OCI-LY3 (cell line): ENCODE measurements around the gene BEST1.

ENCODE experiments used
- H2AFZ ChIP-seq: fragments of 200-600, 300-600 bp; shearing (Covaris generic); 2 replicates; pipeline ENCODE4 v1.6.0; 2014; ENCODE audit warnings: antibody characterized with exemption, low read depth, low read length
- H3K27ac ChIP-seq: fragments of 200-600, 300-600 bp; sonication (generic); 2 replicates; pipeline ENCODE4 v1.5.1; 2014; ENCODE audit warnings: mild to moderate bottlenecking, low read length, moderate library complexity, mixed read lengths
- H3K27me3 ChIP-seq: fragments of 200-600, 300-600 bp; sonication (generic); 2 replicates; pipeline ENCODE4 v1.6.1; 2014; ENCODE audit warnings: low read depth, low read length, mixed read lengths
- H3K36me3 ChIP-seq: fragments of 200-600, 300-600 bp; sonication (generic); replicated peaks from 2 replicates; pipeline ENCODE3; 2014; ENCODE audit warnings: low read depth, low read length, mixed read lengths
- H3K4me1 ChIP-seq: fragments of 300-600, 200-600 bp; sonication (generic); 2 replicates; pipeline ENCODE4 v1.6.1; 2014; ENCODE audit warnings: low read length, mixed read lengths
- H3K4me2 ChIP-seq: fragments of 200-600, 300-600 bp; sonication (generic); 2 replicates; pipeline ENCODE4 v1.6.1; 2014; ENCODE audit warnings: low read length, mixed read lengths
- H3K4me3 ChIP-seq: fragments of 300-600, 200-600 bp; sonication (generic); 2 replicates; pipeline ENCODE4 v1.5.1; 2014; ENCODE audit warnings: antibody characterized with exemption, mild to moderate bottlenecking, low read length, moderate library complexity
- H3K79me2 ChIP-seq: fragments of 300-600, 200-600 bp; shearing (Covaris generic); 2 replicates; pipeline ENCODE4 v1.6.1; 2014; ENCODE audit warnings: mild to moderate bottlenecking, low read length, mixed read lengths
- H3K9ac ChIP-seq: fragments of 300-600, 200-600 bp; shearing (Covaris generic); 2 replicates; pipeline ENCODE4 v1.6.0; 2014; ENCODE audit warnings: mild to moderate bottlenecking, low read length, moderate library complexity
- H3K9me3 ChIP-seq: fragments of 200-600, 300-600 bp; shearing (Covaris generic); 2 replicates; pipeline ENCODE4 v1.6.1; 2014; ENCODE audit warnings: low read length, mixed read lengths; ENCODE audit not compliant: insufficient read depth
- H4K20me1 ChIP-seq: fragments of 200-600, 300-600 bp; sonication (generic); 2 replicates; pipeline ENCODE4 v1.6.1; 2016; ENCODE audit warnings: low read length, mixed read lengths; ENCODE audit not compliant: insufficient read depth
- CTCF ChIP-seq: fragments of 200-600, 300-600 bp; sonication (generic); IDR thresholded peaks from 2 replicates; pipeline ENCODE4 v1.5.1; 2014; ENCODE audit warnings: antibody characterized with exemption, low read length, low read depth
- EZH2phosphoT487 ChIP-seq: fragments of 200-600 bp; shearing (Covaris generic); IDR thresholded peaks from 2 replicates; pipeline ENCODE4 v1.6.1; 2018; ENCODE audit warnings: antibody characterized with exemption, mixed run types, low read depth

BEST1 gene

GRCh38 chr11:61904539-61905048, 45.6 kb upstream of the BEST1 start:
- H2AFZ ChIP-seq, result no peak overlapping the region
- H3K79me2 ChIP-seq, result no peaks in the 10 kb centered on the region
- no peaks in the 10 kb centered on the region for H3K27me3 ChIP-seq
- TF ChIP-seq EZH2phosphoT487 (no peak), CTCF (no peak)
- H3K4me1 ChIP-seq, result no peaks in the 10 kb centered on the region
- no peaks in the 10 kb centered on the region for H3K36me3 ChIP-seq
- H3K9me3 ChIP-seq, result no peaks in the 10 kb centered on the region
- H3K27ac ChIP-seq, result no peak overlapping the region
- no peak overlapping the region for H3K4me2 ChIP-seq
- no peak overlapping the region for H3K4me3 ChIP-seq
- no peak overlapping the region for H3K9ac ChIP-seq
- no peaks in the 10 kb centered on the region for H4K20me1 ChIP-seq

GRCh38 chr11:61905067-61905696, 45.0 kb upstream of the BEST1 start:
- no peak overlapping the region for H3K27ac ChIP-seq
- no peak overlapping the region for H3K4me2 ChIP-seq
- no peaks in the 10 kb centered on the region for H3K36me3 ChIP-seq
- no peaks in the 10 kb centered on the region for H3K79me2 ChIP-seq
- H3K27me3 ChIP-seq, result no peaks in the 10 kb centered on the region
- H2AFZ ChIP-seq, result no peak overlapping the region
- TF ChIP-seq EZH2phosphoT487 (no peak), CTCF (no peak)
- no peak overlapping the region for H3K4me3 ChIP-seq
- H4K20me1 ChIP-seq, result no peaks in the 10 kb centered on the region
- no peaks in the 10 kb centered on the region for H3K4me1 ChIP-seq
- H3K9me3 ChIP-seq, result no peaks in the 10 kb centered on the region
- H3K9ac ChIP-seq, result no peak overlapping the region

DNA sequence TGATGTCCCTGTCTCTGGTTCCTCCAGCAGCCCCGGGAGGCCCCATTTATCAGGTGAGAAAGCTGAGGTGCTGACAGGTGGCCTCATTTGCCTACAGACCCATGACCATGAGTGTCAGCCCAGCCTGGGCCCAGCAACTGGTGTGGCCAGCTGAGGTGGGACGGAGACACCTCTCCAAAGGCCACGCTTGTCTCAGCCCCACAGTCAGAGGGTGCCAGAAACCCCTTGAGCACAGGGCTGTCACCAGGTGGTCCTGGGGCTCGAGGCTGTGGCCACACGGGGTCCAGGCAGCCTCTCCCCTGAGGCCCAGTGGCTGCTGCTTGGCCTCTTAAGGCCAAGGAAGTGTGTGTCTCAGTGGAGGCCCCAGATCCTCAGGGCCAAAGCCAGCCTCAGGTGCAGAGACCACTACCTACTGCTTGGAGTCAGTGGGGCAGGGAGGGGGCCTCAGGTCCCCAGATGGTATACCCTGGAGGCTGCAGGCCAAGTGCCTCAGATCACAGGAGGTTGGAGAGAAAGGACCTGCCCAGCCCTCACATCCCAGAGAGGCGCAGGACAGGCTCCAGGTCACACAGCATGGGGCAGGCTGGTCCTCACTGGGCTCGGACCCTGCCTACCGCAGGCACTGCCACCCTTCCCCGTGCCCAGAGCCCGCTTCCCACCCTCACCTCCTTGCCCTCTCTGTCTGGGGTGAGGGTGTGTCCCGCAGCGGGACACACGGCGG, 44.2 kb upstream of the BEST1 start:
- no peaks in the 10 kb centered on the region for H3K9me3 ChIP-seq
- H3K4me2 ChIP-seq, result no peak overlapping the region
- H2AFZ ChIP-seq, result no peak overlapping the region
- H3K79me2 ChIP-seq, result no peaks in the 10 kb centered on the region
- no peak overlapping the region for H3K4me3 ChIP-seq
- H3K9ac ChIP-seq, result no peak overlapping the region
- H3K4me1 ChIP-seq, result no peaks in the 10 kb centered on the region
- H3K27me3 ChIP-seq, result no peaks in the 10 kb centered on the region
- H3K36me3 ChIP-seq, result no peaks in the 10 kb centered on the region
- no peaks in the 10 kb centered on the region for H4K20me1 ChIP-seq
- TF ChIP-seq CTCF (no peak), EZH2phosphoT487 (no peak)
- no peak overlapping the region for H3K27ac ChIP-seq

- no peaks in the 10 kb centered on the region for H3K36me3 ChIP-seq
- H3K4me2 ChIP-seq, result no peak overlapping the region
- TF ChIP-seq CTCF, result no peak
- TF ChIP-seq EZH2phosphoT487, result no peak
- H3K4me1 ChIP-seq, result no peaks in the 10 kb centered on the region
- H2AFZ ChIP-seq, result no peak overlapping the region
- H3K79me2 ChIP-seq, result no peaks in the 10 kb centered on the region
- H4K20me1 ChIP-seq, result no peaks in the 10 kb centered on the region
- H3K27ac ChIP-seq, result no peak overlapping the region
- H3K27me3 ChIP-seq, result no peaks in the 10 kb centered on the region
- no peaks in the 10 kb centered on the region for H3K9me3 ChIP-seq
- H3K9ac ChIP-seq, result no peak overlapping the region
- no peak overlapping the region for H3K4me3 ChIP-seq
Measured at GRCh38 chr11:61906522-61906909, 43.6 kb upstream of the BEST1 start.
